SK-N-SH (cell line): ENCODE results near the gene CENPO.

Experiments
- CTCF ChIP-seq: fragments of 200-600 bp; sonication (generic); IDR thresholded peaks from 2 replicates; pipeline ENCODE4 v1.6.1; 2017; ENCODE audit warnings: antibody characterized with exemption, mild to moderate bottlenecking, moderate library complexity
- EP300 ChIP-seq, 2 experiments: IDR thresholded peaks; 2 replicates each; pipeline versions ENCODE4 v1.4.0 to v1.6.1; 2012; ENCODE audit warnings: borderline replicate concordance in 1 of 2, low read depth in 1 of 2, low read length in 1 of 2
- FOXJ3 ChIP-seq: sonication (generic); formaldehyde crosslinking; IDR thresholded peaks from 2 replicates; pipeline ENCODE4 v1.5.1; 2020; ENCODE audit warnings: mild to moderate bottlenecking, missing genetic modification reagents
- GATA2 ChIP-seq: sonication (generic); formaldehyde crosslinking; IDR thresholded peaks from 2 replicates; pipeline ENCODE4 v1.5.0; 2020; ENCODE audit warnings: mild to moderate bottlenecking, missing genetic modification reagents
- IRF3 ChIP-seq: fragments of 150-350 bp; IDR thresholded peaks from 2 replicates; pipeline ENCODE4 v1.6.1; 2016; ENCODE audit warnings: mild to moderate bottlenecking, low read depth, low read length
- JUND ChIP-seq: IDR thresholded peaks from 2 replicates; pipeline ENCODE4 v1.4.0; 2012
- NRF1 ChIP-seq: IDR thresholded peaks from 2 replicates; pipeline ENCODE4 v1.6.1; 2012; ENCODE audit warnings: low read depth, mild to moderate bottlenecking, low read length
- PBX3 ChIP-seq: IDR thresholded peaks from 2 replicates; pipeline ENCODE4; 2012
- POLR2AphosphoS5 ChIP-seq: IDR thresholded peaks from 2 replicates; pipeline ENCODE4 v1.6.1; 2012; ENCODE audit warnings: low read depth, low read length
- RAD21 ChIP-seq: IDR thresholded peaks from 2 replicates; pipeline ENCODE4 v1.6.1; 2012; ENCODE audit warnings: mild to moderate bottlenecking, low read length
- RCOR1 ChIP-seq: fragments of 150-350 bp; IDR thresholded peaks from 2 replicates; pipeline ENCODE4 v1.6.1; 2017; ENCODE audit warnings: antibody characterized with exemption, low read length
- RFX5 ChIP-seq: IDR thresholded peaks from 2 replicates; pipeline ENCODE4 v1.6.1; 2012; ENCODE audit warnings: mild to moderate bottlenecking, improper control_type of control experiment, low read length
- RXRA ChIP-seq: IDR thresholded peaks from 2 replicates; pipeline ENCODE4 v1.4.0; 2012; ENCODE audit warnings: low read depth, mild to moderate bottlenecking, borderline replicate concordance
- USF1 ChIP-seq: IDR thresholded peaks from 2 replicates; pipeline ENCODE4 v1.4.0; 2012; ENCODE audit warnings: low read depth, borderline replicate concordance

- TF ChIP-seq NRF1 (no peak), RAD21 (no peak), JUND (no peak), RFX5 (no peak), IRF3 (no peak), FOXJ3 (no peak), CTCF (no peak), POLR2AphosphoS5 (no peak), RCOR1 (no peak), PBX3 (no peak), RXRA (no peak), USF1 (no peak), EP300 (IDR thresholded peaks at IDR 0.05; ENCODE audit: borderline replicate concordance in 1 of 2, low read depth in 1 of 2, low read length in 1 of 2) (no peak), GATA2 (CRISPR knock-in tag) (no peak)
Observed at GRCh38 chr2:24831221-24832072, 38.2 kb downstream of the CENPO start.
